BLaER1 treated with 17β-estradiol and CSF1 and Interleukin-3, amounts not matched to agents 10 nM and 100 nM (cell line): Measurements from ENCODE around the gene AUTS2.

Experiments
- H3K27ac ChIP-seq, 11 experiments: shearing (Covaris generic); formaldehyde crosslinking; 2 replicates each; pipeline ENCODE4 v1.8.1; 2022
- H3K27me3 ChIP-seq, 11 experiments: shearing (Covaris generic); formaldehyde crosslinking; 2 replicates each; pipeline ENCODE4 v1.8.1; 2022
- H3K36me3 ChIP-seq, 11 experiments: shearing (Covaris generic); formaldehyde crosslinking; 2 replicates each; pipeline ENCODE4 v1.8.1; 2022
- H3K4me1 ChIP-seq, 10 experiments: shearing (Covaris generic); formaldehyde crosslinking; 2 replicates each; pipeline ENCODE4 v1.8.1; 2022
- H3K4me2 ChIP-seq, 11 experiments: shearing (Covaris generic); formaldehyde crosslinking; 2 replicates each; pipeline ENCODE4 v1.8.1; 2022
- H3K4me3 ChIP-seq, 10 experiments: shearing (Covaris generic); formaldehyde crosslinking; 2 replicates each; pipeline ENCODE4 v1.8.1; 2022
- H3K9ac ChIP-seq, 11 experiments: shearing (Covaris generic); formaldehyde crosslinking; 2 replicates each; pipeline ENCODE4 v1.8.1; 2022
- H3K9me3 ChIP-seq, 11 experiments: shearing (Covaris generic); formaldehyde crosslinking; replicated peaks in 1 of 11; 2 replicates each; pipeline ENCODE4 v1.8.1; 2022
- H4K20me1 ChIP-seq, 11 experiments: shearing (Covaris generic); formaldehyde crosslinking; 2 replicates each; pipeline ENCODE4 v1.8.1; 2022
- Cebpa-rat ChIP-seq, 11 experiments: shearing (Covaris generic); IDR thresholded peaks; 2 replicates each; pipeline ENCODE4 v1.8.1; 2022

The AUTS2 gene

DNA sequence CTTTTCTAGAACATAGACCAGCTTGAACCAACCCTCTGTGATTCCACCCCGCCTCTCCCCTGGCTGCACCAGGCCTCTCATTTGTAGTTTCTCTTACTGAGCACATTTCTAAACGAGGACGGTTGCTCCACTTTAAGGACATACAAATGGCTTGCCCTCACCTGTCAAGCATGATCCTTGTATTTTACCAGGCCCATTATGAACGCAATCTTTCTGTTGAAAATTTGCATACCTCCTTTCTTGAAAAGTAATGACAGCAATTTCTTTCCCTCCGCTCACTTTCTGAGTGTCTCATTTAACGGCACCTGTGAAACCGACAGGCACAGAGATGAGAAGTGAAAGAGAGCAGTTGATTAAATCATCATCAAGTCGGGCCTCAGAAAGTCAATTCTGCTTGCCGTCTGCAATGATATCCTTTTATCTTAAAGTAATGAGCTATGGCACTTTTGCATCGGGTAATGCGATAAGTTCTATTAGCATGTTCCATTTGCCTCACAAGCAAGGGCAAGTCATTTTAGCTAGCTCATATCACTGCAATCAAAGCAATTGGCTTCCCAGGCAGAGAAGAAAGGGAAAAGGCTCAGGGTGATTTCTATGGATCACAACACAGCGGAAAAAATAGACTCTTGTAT lies 828.1 kb downstream of the AUTS2 start:
- no peak overlapping the region for H3K27ac ChIP-seq
- H3K4me2 ChIP-seq: peak overlapping the region in 2 of 11 experiments; percentile 0 to 35; a peak in 1 of 22 replicates
- peaks cover 0 to 7% (median under 1%) of the 10 kb centered on the region in 10 experiments; a peak in 5 of 20 replicates for H3K4me1 ChIP-seq
- peaks cover 0 to 13% (median 0%) of the 10 kb centered on the region in 11 experiments; a peak in 2 of 22 replicates for H3K9me3 ChIP-seq
- peaks cover 0 to 10% (median 0%) of the 10 kb centered on the region in 11 experiments; a peak in 4 of 22 replicates for H3K36me3 ChIP-seq
- H3K4me3 ChIP-seq: no peak overlapping the region
- no peak overlapping the region for H3K9ac ChIP-seq
- no peaks in the 10 kb centered on the region; a peak in 1 of 22 replicates for H4K20me1 ChIP-seq
- no peak for TF ChIP-seq Cebpa-rat (IDR thresholded peaks at IDR 0.05)
- H3K27me3 ChIP-seq: no peaks in the 10 kb centered on the region

DNA sequence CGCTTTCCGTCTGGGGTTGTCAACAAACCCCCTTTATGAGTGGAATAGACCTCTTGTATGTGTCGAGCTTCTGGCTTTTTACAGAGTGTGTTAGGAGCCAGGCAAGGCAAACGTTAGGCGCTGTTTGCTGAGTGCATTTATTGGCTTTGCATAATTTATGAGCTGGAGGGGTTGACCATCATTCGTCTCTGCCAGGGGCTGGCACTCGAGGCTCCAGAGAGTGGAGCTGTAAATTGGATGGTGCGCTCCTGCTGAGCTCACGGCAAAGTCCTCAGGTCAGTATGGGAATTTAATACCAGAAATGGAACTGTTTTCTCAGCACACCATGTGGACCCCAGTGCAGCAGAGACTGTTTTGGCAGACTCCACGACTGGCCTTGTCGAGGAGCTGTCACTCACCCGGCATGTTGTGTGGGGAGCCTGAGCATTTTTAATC lies 834.3 kb downstream of the AUTS2 start:
- Histone ChIP-seq H3K4me3 (no peak overlapping the region), H3K27me3 (no peaks in the 10 kb centered on the region), H3K36me3 (no peaks in the 10 kb centered on the region), H4K20me1 (no peaks in the 10 kb centered on the region), H3K4me1 (peaks cover 3 to 63% (median 47%) of the 10 kb centered on the region in 10 experiments; a peak in 18 of 20 replicates), H3K27ac (no peak overlapping the region), H3K9ac (no peak overlapping the region), H3K4me2 (peak overlapping the region in 6 of 11 experiments; percentile 2 to 33 (median 18); a peak in 5 of 22 replicates), H3K9me3 (peaks cover 0 to 16% (median 0%) of the 10 kb centered on the region in 11 experiments; a peak in 2 of 22 replicates)
- TF ChIP-seq Cebpa-rat (IDR thresholded peaks at IDR 0.05): no peak

GRCh38 chr7:70434376-70434775 lies 836.1 kb downstream of the AUTS2 start:
- H3K4me1 ChIP-seq: peaks cover 14 to 81% (median 65%) of the 10 kb centered on the region in 10 experiments
- peak overlapping the region in 6 of 11 experiments; percentile 6 to 88 (median 84); a peak in 7 of 22 replicates for H3K4me2 ChIP-seq
- no peak for TF ChIP-seq Cebpa-rat (IDR thresholded peaks at IDR 0.05)

DNA sequence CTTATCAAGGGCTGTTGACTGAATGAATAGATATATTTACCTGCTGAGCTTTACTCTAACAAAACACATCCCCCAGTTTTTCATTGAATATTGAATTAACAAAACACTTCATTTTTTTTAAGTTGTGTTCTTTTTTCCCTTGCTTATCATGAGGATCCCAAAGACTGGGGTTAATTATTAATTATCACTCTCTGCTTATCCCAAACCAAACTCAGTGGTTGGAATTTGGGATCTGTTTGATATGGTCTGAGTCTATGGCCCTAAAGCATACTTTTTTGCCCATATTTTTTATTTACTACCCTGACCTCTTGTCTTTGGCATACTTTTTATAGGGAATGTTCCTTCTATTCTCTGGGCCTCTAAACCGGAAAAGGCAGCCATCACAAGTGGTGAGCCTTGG lies 836.5 kb downstream of the AUTS2 start:
- peak overlapping the region in 7 of 11 experiments; percentile 19 to 88 (median 85); a peak in 10 of 22 replicates for H3K4me2 ChIP-seq
- no peaks in the 10 kb centered on the region for H3K36me3 ChIP-seq
- H4K20me1 ChIP-seq: no peaks in the 10 kb centered on the region
- 0 out of 22 replicates have a peak overlapping the region, but pooled peaks of 1 of the 11 experiments have one; percentile 2 for H3K27ac ChIP-seq
- TF ChIP-seq Cebpa-rat (IDR thresholded peaks at IDR 0.05): no peak
- peaks cover 0 to 10% (median 0%) of the 10 kb centered on the region in 11 experiments; a peak in 2 of 22 replicates for H3K9me3 ChIP-seq
- peaks cover 18 to 85% (median 69%) of the 10 kb centered on the region in 10 experiments for H3K4me1 ChIP-seq
- H3K4me3 ChIP-seq: no peak overlapping the region
- H3K9ac ChIP-seq: no peak overlapping the region
- no peaks in the 10 kb centered on the region for H3K27me3 ChIP-seq

More at GRCh38 chr7:70434376-70434775, 836.1 kb downstream of the AUTS2 start:
- Histone ChIP-seq H3K9ac (no peak overlapping the region), H3K27me3 (no peaks in the 10 kb centered on the region), H3K36me3 (no peaks in the 10 kb centered on the region), H4K20me1 (no peaks in the 10 kb centered on the region), H3K4me3 (no peak overlapping the region), H3K9me3 (peaks cover 0 to 13% (median 0%) of the 10 kb centered on the region in 11 experiments; a peak in 2 of 22 replicates), H3K27ac (no peak overlapping the region)

DNA sequence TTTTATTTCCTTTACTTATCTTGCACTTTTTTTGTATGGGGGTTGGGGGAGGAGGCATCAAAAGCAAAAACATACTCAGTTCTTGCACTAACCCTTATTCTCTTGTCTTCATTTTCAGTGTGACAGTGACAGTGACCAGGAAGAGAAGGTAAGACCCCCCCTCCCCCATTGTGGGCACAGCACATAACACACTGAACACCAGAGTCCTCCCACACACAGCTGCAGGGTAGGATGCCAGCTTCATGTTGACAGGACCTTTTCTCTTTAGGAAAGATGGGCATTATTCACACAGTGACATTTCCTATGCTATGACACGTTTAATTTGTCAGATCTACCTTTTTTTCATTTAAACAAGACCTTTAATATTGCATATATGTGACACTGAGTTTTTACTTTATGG lies 837.4 kb downstream of the AUTS2 start:
- Histone ChIP-seq H3K4me2 (peak overlapping the region in 9 of 11 experiments; percentile 19 to 88 (median 81); a peak in 15 of 22 replicates), H4K20me1 (no peaks in the 10 kb centered on the region), H3K27ac (peak overlapping the region in 3 of 11 experiments; percentile 2 to 42 (median 15); a peak in 3 of 22 replicates), H3K4me1 (peaks cover 18 to 93% (median 77%) of the 10 kb centered on the region in 10 experiments), H3K36me3 (no peaks in the 10 kb centered on the region), H3K9me3 (peaks cover 0 to 6% (median 0%) of the 10 kb centered on the region in 11 experiments; a peak in 1 of 22 replicates), H3K4me3 (no peak overlapping the region), H3K9ac (no peak overlapping the region), H3K27me3 (no peaks in the 10 kb centered on the region)
- no peak for TF ChIP-seq Cebpa-rat (IDR thresholded peaks at IDR 0.05)

DNA sequence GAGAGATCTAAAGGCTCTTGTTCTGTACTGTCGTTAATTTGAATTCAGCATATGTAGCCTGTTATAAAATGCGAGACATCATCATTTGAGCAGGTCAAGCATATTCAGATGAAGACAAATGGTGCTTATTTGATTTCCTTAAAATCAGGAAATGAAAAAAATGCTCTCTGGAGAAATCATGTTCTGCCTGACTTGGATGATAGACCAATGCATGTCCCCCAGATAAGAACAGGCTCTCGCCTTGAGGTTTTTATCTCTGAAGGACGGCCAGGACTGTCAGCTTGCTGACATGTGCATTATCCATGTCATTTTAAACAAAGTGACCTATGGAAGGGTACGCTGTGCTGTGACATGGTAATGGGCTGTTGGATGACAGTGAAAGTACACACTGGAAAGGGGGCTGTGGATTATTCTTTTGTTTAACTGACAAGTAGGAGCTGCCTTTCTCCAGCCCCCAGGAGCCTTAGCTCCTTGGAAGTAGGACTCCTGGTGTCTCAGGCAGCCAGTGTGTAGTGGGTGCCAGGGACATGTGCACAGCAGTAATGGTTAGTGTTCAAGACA lies 838.6 kb downstream of the AUTS2 start:
- Histone ChIP-seq H3K27me3 (no peaks in the 10 kb centered on the region), H4K20me1 (no peaks in the 10 kb centered on the region), H3K9me3 (0 out of 22 replicates have a peak, but pooled peaks cover 0 to 4% (median 0%) of the 10 kb centered on the region in 11 experiments), H3K4me2 (peak overlapping the region; percentile 15 to 88 (median 64); a peak in 21 of 22 replicates), H3K9ac (peak overlapping the region in 3 of 11 experiments; percentile 0 to 35 (median 12); a peak in 3 of 22 replicates), H3K4me3 (peak overlapping the region in 2 of 10 experiments; percentile 7 to 40; a peak in 1 of 20 replicates), H3K36me3 (no peaks in the 10 kb centered on the region), H3K4me1 (peaks cover 22 to 100% (median 85%) of the 10 kb centered on the region in 10 experiments), H3K27ac (peak overlapping the region in 4 of 11 experiments; percentile 38 to 57 (median 40); a peak in 7 of 22 replicates)
- TF ChIP-seq Cebpa-rat (IDR thresholded peaks at IDR 0.05): no peak

- H3K4me3 ChIP-seq: no peak overlapping the region
- H4K20me1 ChIP-seq: no peaks in the 10 kb centered on the region
- H3K36me3 ChIP-seq: peaks cover 0 to 4% (median 0%) of the 10 kb centered on the region in 11 experiments; a peak in 2 of 22 replicates
- peaks cover 0 to 6% (median 0%) of the 10 kb centered on the region in 11 experiments; a peak in 3 of 22 replicates for H3K9me3 ChIP-seq
- H3K4me1 ChIP-seq: peaks cover 25 to 100% (median 90%) of the 10 kb centered on the region in 10 experiments
- H3K27ac ChIP-seq: peak overlapping the region in 4 of 11 experiments; percentile 13 to 62 (median 51); a peak in 6 of 22 replicates
- H3K4me2 ChIP-seq: peak overlapping the region; percentile 61 to 88 (median 74); a peak in 21 of 22 replicates
- TF ChIP-seq Cebpa-rat (IDR thresholded peaks at IDR 0.05): no peak
- H3K27me3 ChIP-seq: no peaks in the 10 kb centered on the region
- H3K9ac ChIP-seq: no peak overlapping the region; a peak in 1 of 22 replicates
Measured at GRCh38 chr7:70439651-70440050, 841.4 kb downstream of the AUTS2 start.

DNA sequence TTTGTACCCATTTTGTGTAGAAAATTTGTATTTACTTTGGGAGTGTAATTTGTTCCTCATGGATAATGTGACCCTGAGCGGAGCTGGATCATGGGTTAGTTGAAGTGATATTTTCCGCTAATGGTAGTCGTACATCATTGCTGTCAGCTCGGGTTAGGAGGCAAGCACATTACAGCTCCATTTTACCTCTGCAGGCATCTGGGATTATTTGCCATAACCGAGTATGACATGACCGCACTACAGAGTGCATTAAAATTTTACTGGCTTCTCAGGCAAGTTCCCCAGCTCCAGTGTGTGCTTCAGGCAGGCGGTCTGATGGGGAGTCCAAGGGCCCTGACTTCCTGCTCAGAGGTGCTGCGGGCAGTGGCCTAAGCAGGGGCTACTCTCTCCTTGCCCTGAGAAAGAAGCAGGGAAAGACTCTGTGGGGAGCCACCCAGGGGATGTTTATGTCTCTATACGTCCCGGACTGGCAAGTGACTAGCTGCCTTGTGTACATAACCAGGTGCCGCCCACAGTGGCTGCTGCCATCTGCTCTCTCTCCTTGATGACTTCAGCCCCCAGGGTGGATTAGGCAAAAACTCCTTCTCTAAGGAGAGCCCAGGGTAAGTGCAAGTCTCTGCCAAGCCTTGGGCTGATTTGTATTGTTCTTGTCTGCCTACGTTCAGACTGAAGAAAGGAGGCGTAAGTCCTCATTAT lies 848.3 kb downstream of the AUTS2 start:
- Histone ChIP-seq H3K4me2 (peak overlapping the region in 2 of 11 experiments; percentile 4 to 10; a peak in 3 of 22 replicates), H3K4me1 (peaks cover 0 to 53% (median 33%) of the 10 kb centered on the region in 10 experiments; a peak in 17 of 20 replicates), H3K9ac (no peak overlapping the region), H3K4me3 (no peak overlapping the region), H4K20me1 (no peaks in the 10 kb centered on the region), H3K27me3 (no peaks in the 10 kb centered on the region), H3K36me3 (peaks cover 0 to 24% (median 6%) of the 10 kb centered on the region in 11 experiments; a peak in 5 of 22 replicates), H3K9me3 (peaks cover 0 to 25% (median 12%) of the 10 kb centered on the region in 11 experiments; a peak in 10 of 22 replicates), H3K27ac (no peak overlapping the region)
- TF ChIP-seq Cebpa-rat (IDR thresholded peaks at IDR 0.05): no peak
